ENCODE data around the gene RPAP2.
"Not testable (repeated sequence)": the region's sequence is repeated elsewhere in the genome, so short reads cannot be mapped to it uniquely, and the experiment has no call there.

RPAP2 gene

GRCh38 chr1:92324784-92325183 lies 25.9 kb downstream of the RPAP2 start:
- no peak for DNase-seq

- no peak for DNase-seq
Observed at GRCh38 chr1:92326681-92327080, 27.8 kb downstream of the RPAP2 start.

- DNase-seq: no peak
Observed at GRCh38 chr1:92327794-92328193, 28.9 kb downstream of the RPAP2 start.

GRCh38 chr1:92329347-92330129 lies 30.7 kb downstream of the RPAP2 start:
- no peak for DNase-seq

GRCh38 chr1:92333668-92334067 lies 34.8 kb downstream of the RPAP2 start:
- no peak for DNase-seq

- no peak for DNase-seq
Observed at GRCh38 chr1:92340154-92340553, 41.3 kb downstream of the RPAP2 start.

GRCh38 chr1:92342401-92342800 lies 43.5 kb downstream of the RPAP2 start:
- no peak for DNase-seq

- DNase-seq: no peak
Observed at GRCh38 chr1:92343061-92343460, 44.2 kb downstream of the RPAP2 start.

- no peak for DNase-seq
Observed at GRCh38 chr1:92346866-92347640, 48.2 kb downstream of the RPAP2 start.

- no peak for DNase-seq
Observed at GRCh38 chr1:92352856-92353255, 54.0 kb downstream of the RPAP2 start.

GRCh38 chr1:92354259-92354658 lies 55.4 kb downstream of the RPAP2 start:
- DNase-seq: no peak

- DNase-seq: no peak
Observed at GRCh38 chr1:92356956-92357355, 58.1 kb downstream of the RPAP2 start.

GRCh38 chr1:92359382-92359781 lies 60.5 kb downstream of the RPAP2 start:
- not testable (repeated sequence) for DNase-seq

GRCh38 chr1:92359986-92360385 lies 61.1 kb downstream of the RPAP2 start:
- no peak for DNase-seq

- no peak for DNase-seq
Observed at GRCh38 chr1:92362970-92363369, 64.1 kb downstream of the RPAP2 start.

- no peak for DNase-seq
Observed at GRCh38 chr1:92363401-92363800, 64.5 kb downstream of the RPAP2 start.

- DNase-seq: no peak
Observed at GRCh38 chr1:92365378-92366039, 66.7 kb downstream of the RPAP2 start.

GRCh38 chr1:92366040-92366395 lies 67.2 kb downstream of the RPAP2 start:
- DNase-seq: no peak

GRCh38 chr1:92367496-92367895 lies 68.6 kb downstream of the RPAP2 start:
- no peak for DNase-seq

GRCh38 chr1:92372164-92372563 lies 73.3 kb downstream of the RPAP2 start:
- DNase-seq: no peak

GRCh38 chr1:92374223-92374622 lies 75.4 kb downstream of the RPAP2 start:
- no peak for DNase-seq

GRCh38 chr1:92376345-92376744 lies 77.5 kb downstream of the RPAP2 start:
- no peak for DNase-seq

GRCh38 chr1:92377991-92378390 lies 79.1 kb downstream of the RPAP2 start:
- not testable (repeated sequence) for DNase-seq

GRCh38 chr1:92380867-92381266 lies 82.0 kb downstream of the RPAP2 start:
- no peak for DNase-seq

Measured in activated T-cell treated with anti-CD3 and anti-CD28 coated beads, Interleukin-2, amount 50 U/mL, for 1 hour (primary cell).